Keratinocyte (primary cell): Measurements from ENCODE around the gene CRIM1. TPM values are rescaled to one million over a fixed set of nuclear protein-coding genes. Genes with fewer than 3 reads are reported as not detected.

ENCODE experiments used
- DNase-seq: peaks from one replicate; pipeline ENCODE4 v3.0.0-alpha.2; 2011; ENCODE audit warnings: low read depth, missing footprints, low spot score
- FAIRE-seq: peaks from 2 replicates; lab custom pipeline; 2011; peaks lifted over from hg19 to GRCh38; lab: Jason Lieb, UNC
- H2AFZ ChIP-seq: 2 replicates; pipeline ENCODE4 v1.6.0; 2012; ENCODE audit warnings: low read length, control low read depth, inconsistent platforms; ENCODE audit not compliant: control insufficient read depth
- H3K27ac ChIP-seq: 2 replicates; pipeline ENCODE4 v1.5.1; 2011; ENCODE audit warnings: low read length; ENCODE audit not compliant: control insufficient read depth, insufficient read depth
- H3K27me3 ChIP-seq: 3 replicates; pipeline ENCODE4 v1.6.0; 2011; ENCODE audit warnings: low read length; ENCODE audit not compliant: control insufficient read depth, insufficient read depth; ENCODE audit errors: extremely low read depth
- H3K36me3 ChIP-seq, 2 experiments: 2 replicates in 1 of 2; 3 replicates in 1 of 2; pipeline ENCODE4 v1.5.1; 2011; ENCODE audit warnings: low read length in 2 of 2, mild to moderate bottlenecking in 1 of 2; ENCODE audit not compliant: control insufficient read depth in 2 of 2, insufficient read depth in 2 of 2; ENCODE audit errors: extremely low read depth in 1 of 2
- H3K4me1 ChIP-seq: 3 replicates; pipeline ENCODE4 v1.5.1; 2011; ENCODE audit warnings: low read length; ENCODE audit not compliant: control insufficient read depth, insufficient read depth; ENCODE audit errors: extremely low read depth
- H3K4me2 ChIP-seq: 3 replicates; pipeline ENCODE4 v1.6.0; 2011; ENCODE audit warnings: low read depth, low read length; ENCODE audit not compliant: control insufficient read depth, insufficient read depth; ENCODE audit errors: extremely low read depth
- H3K4me3 ChIP-seq, 3 experiments: fragments of 200-600 bp in 1 of 3; sonication (generic) in 1 of 3; 2 replicates in 2 of 3; 3 replicates in 1 of 3; pipeline ENCODE4 v1.5.1; 2011 to 2016; ENCODE audit warnings: low read length in 3 of 3, mild to moderate bottlenecking in 3 of 3, control low read depth in 2 of 3, inconsistent platforms in 1 of 3, low read depth in 1 of 3, mixed read lengths in 1 of 3, mixed run types in 1 of 3, moderate library complexity in 1 of 3; ENCODE audit not compliant: control insufficient read depth in 2 of 3, insufficient read depth in 2 of 3; ENCODE audit errors: extremely low read depth in 1 of 3
- H3K79me2 ChIP-seq: 2 replicates; pipeline ENCODE4 v1.6.0; 2012; ENCODE audit warnings: low read length; ENCODE audit not compliant: control insufficient read depth, insufficient read depth
- H3K9ac ChIP-seq: 3 replicates; pipeline ENCODE4 v1.6.0; 2011; ENCODE audit warnings: low read length; ENCODE audit not compliant: control insufficient read depth, insufficient read depth; ENCODE audit errors: extremely low read depth
- H3K9me1 ChIP-seq: 3 replicates; pipeline ENCODE4 v1.6.0; 2011; ENCODE audit warnings: low read length; ENCODE audit not compliant: control insufficient read depth, insufficient read depth; ENCODE audit errors: extremely low read depth
- H3K9me3 ChIP-seq: 2 replicates; pipeline ENCODE4 v1.5.1; 2012; ENCODE audit warnings: low read depth, low read length; ENCODE audit not compliant: control insufficient read depth
- H4K20me1 ChIP-seq: 3 replicates; pipeline ENCODE4 v1.6.0; 2011; ENCODE audit warnings: low read length; ENCODE audit not compliant: control insufficient read depth, insufficient read depth; ENCODE audit errors: extremely low read depth
- EZH2 ChIP-seq: IDR thresholded peaks from one replicate; pipeline ENCODE4 v1.6.1; 2012; ENCODE audit warnings: inconsistent platforms, mild to moderate bottlenecking, low read length, moderate library complexity
- dilution Hi-C: fragments of 300-500 bp; cut with MboI; formaldehyde crosslinking; loops from one replicate; pipeline ENCODE4 v1.7.0; 2020; ENCODE audit warnings: low sequenced_read_pairs; ENCODE audit not compliant: extremely low pct_ligation_motif_present
- polyA plus RNA-seq, 5 experiments: library from polyadenylated mRNA; depleted of rRNA in 3 of 5; stranded (reverse) in 3 of 5; stranded (forward) in 1 of 5; unstranded in 1 of 5; fragments of >200 nt; gene quantifications; 1 replicate in 1 of 5; 2 replicates in 3 of 5; 3 replicates in 1 of 5; pipeline versions ENCODE4 v1.2.1 to v1.2.3, GENCODE V29; 2011 to 2012; ENCODE audit warnings: missing spikeins in 2 of 5, low read depth in 1 of 5, low replicate concordance in 1 of 5
- TF ChIP-seq, protein P1 (sequence below), 3 experiments: IDR thresholded peaks in 1 of 3; conservative IDR thresholded peaks in 1 of 3; optimal IDR thresholded peaks in 1 of 3; 2 replicates in 2 of 3; 3 replicates in 1 of 3; pipeline versions ENCODE3 to v1.5.1; 2011; ENCODE audit warnings: low read length in 3 of 3, mild to moderate bottlenecking in 3 of 3, moderate library complexity in 2 of 3, control low read depth in 1 of 3, inconsistent platforms in 1 of 3; ENCODE audit not compliant: insufficient read depth in 2 of 3; ENCODE audit errors: extremely low read depth in 1 of 3

Gene CRIM1
- polyA plus RNA-seq, 1 donor (not counting 4 experiments of a cell fraction or from before 2014, with no cell fraction given), result 98.3 TPM

DNA sequence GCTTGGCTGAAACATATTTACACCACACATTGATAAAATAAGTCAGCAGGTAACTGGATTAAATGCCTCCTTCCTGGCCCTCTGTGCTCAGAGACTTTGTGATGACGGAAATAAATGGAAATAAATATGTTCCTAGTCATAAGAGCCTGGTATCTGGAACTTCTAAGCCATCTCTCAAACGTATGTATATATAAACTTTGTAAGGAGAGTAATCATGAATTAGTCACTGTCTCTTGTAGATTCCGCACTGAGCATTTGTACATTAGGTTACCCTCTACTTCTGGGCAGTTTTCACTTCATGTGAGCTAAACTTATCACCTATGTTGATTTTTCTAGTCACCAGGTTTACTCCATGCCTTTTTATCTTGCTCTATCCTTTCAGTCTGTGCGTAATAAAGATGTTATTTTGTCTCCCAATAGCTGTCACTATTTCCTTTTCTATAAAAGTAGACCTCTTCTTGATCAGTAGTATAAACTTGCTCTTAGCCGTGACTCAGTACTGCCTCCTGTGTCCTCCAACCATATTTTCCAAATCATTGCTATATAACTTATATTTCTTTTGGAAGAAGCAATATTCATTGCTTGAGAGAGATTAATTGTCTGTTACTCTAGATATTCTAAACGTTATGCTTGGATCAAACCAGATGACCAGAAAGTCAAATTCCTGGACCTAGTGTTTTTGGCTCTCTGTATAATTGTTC, 189.2 kb downstream of the CRIM1 start:
- Histone ChIP-seq H4K20me1 (no peaks in the 10 kb centered on the region), H3K27ac (no peak overlapping the region), H3K27me3 (no peaks in the 10 kb centered on the region), H3K4me2 (no peak overlapping the region), H3K36me3 (peaks cover 34 to 41% of the 10 kb centered on the region in 2 experiments), H3K9me3 (no peaks in the 10 kb centered on the region), H3K9me1 (no peaks in the 10 kb centered on the region), H2AFZ (no peak overlapping the region), H3K4me1 (no peaks in the 10 kb centered on the region), H3K9ac (no peak overlapping the region), H3K4me3 (no peak overlapping the region), H3K79me2 (no peaks in the 10 kb centered on the region)
- dilution Hi-C loops, result no loop called here
- no peak for TF ChIP-seq EZH2
- TF ChIP-seq, protein P1, sequence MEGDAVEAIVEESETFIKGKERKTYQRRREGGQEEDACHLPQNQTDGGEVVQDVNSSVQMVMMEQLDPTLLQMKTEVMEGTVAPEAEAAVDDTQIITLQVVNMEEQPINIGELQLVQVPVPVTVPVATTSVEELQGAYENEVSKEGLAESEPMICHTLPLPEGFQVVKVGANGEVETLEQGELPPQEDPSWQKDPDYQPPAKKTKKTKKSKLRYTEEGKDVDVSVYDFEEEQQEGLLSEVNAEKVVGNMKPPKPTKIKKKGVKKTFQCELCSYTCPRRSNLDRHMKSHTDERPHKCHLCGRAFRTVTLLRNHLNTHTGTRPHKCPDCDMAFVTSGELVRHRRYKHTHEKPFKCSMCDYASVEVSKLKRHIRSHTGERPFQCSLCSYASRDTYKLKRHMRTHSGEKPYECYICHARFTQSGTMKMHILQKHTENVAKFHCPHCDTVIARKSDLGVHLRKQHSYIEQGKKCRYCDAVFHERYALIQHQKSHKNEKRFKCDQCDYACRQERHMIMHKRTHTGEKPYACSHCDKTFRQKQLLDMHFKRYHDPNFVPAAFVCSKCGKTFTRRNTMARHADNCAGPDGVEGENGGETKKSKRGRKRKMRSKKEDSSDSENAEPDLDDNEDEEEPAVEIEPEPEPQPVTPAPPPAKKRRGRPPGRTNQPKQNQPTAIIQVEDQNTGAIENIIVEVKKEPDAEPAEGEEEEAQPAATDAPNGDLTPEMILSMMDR (optimal IDR thresholded peaks at IDR 0.05 in 1 of 3, IDR thresholded peaks at IDR 0.05 in 1 of 3, conservative IDR thresholded peaks at IDR 0.05 in 1 of 3; ENCODE audit: extremely low read depth in 1 of 3, insufficient read depth in 2 of 3, low read length in 3 of 3), result peak in 2 of 3 experiments; percentile 25 to 31
- no peak for DNase-seq
- no peak for FAIRE-seq

DNA sequence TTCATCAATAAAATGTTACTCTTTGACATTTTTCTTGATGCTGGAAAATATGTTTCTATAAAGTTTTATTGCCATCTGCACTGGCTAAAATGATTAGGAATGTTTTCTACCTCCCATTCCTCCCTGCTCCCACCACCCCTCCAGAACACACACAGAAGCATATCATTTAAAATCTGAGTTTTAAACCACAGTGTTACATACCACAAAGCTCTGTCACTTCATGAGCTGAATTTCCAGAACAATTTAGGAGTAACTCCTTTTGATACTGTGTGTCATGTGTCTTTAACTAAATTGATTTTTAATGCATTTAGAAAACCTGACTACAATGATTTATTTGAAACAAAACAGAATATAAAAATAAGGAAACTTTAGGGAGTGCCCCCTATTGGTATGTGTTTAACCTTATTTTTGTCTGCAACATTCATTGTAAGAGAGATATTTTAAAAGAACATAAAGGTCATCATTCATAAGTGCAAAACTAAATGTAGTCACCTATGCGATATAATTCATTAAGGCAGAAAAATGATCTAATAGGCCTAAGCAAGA, 190.4 kb downstream of the CRIM1 start:
- peaks cover 25 to 35% of the 10 kb centered on the region in 2 experiments for H3K36me3 ChIP-seq

More for the DNA sequence above, 190.4 kb downstream of the CRIM1 start:
- dilution Hi-C loops, result no loop called here
- Histone ChIP-seq H4K20me1 (no peaks in the 10 kb centered on the region), H3K9me3 (no peaks in the 10 kb centered on the region), H3K79me2 (no peaks in the 10 kb centered on the region), H3K4me1 (no peaks in the 10 kb centered on the region), H3K4me2 (no peak overlapping the region), H2AFZ (no peak overlapping the region), H3K27ac (no peak overlapping the region), H3K27me3 (no peaks in the 10 kb centered on the region), H3K4me3 (no peak overlapping the region), H3K9ac (no peak overlapping the region), H3K9me1 (no peaks in the 10 kb centered on the region)
- FAIRE-seq (no peak), DNase-seq (no peak)
- TF ChIP-seq EZH2, result no peak
- TF ChIP-seq, protein P1 (optimal IDR thresholded peaks at IDR 0.05 in 1 of 3, IDR thresholded peaks at IDR 0.05 in 1 of 3, conservative IDR thresholded peaks at IDR 0.05 in 1 of 3; ENCODE audit: extremely low read depth in 1 of 3, insufficient read depth in 2 of 3, low read length in 3 of 3), result no peak
